HG03095 (cell line): ENCODE results near the gene TRMT61A.
A peak's percentile ranks its signal among the peaks of the same experiment; 100 is the strongest.
"Not testable (repeated sequence)": the region's sequence is repeated elsewhere in the genome, so short reads cannot be mapped to it uniquely, and the experiment has no call there.

Experiments used
- ATAC-seq: cut with Tn5 transposase; IDR thresholded peaks from one replicate; pipeline ENCODE4 v1.9.1; 2021; ENCODE audit warnings: moderate library complexity; ENCODE audit not compliant: unreplicated experiment

The TRMT61A gene

DNA sequence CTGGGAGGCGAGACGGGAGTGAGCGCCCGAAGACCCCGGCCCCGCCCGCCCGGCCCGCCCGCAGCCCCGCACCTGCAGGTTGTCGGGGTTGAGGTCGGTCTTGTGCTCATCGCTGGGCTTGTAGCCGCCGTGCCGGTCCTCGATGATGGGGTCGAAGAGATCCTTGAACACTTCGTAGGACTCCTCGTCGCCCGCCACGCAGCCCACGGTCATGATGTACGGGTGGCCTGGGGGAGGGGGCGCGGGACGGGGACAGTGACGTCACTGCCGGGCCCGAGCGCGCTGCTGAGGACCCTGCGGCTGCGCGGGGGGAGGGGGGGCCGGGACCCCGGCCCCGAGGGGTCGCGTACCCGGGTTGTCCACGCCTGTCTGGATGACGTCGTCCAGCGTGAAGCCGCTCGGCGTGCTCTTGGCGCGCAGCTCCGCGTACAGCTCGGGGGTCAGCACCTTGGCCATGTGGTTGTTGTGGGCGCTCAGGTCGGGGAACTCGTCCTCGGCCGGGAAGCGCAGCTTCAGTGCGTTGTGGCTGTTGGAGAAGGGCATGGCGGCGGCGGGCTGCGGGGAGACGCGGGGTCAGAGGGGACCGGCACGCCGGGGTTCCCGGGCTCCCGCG lies 6.9 kb upstream of the TRMT61A start:
- no peak for ATAC-seq

DNA sequence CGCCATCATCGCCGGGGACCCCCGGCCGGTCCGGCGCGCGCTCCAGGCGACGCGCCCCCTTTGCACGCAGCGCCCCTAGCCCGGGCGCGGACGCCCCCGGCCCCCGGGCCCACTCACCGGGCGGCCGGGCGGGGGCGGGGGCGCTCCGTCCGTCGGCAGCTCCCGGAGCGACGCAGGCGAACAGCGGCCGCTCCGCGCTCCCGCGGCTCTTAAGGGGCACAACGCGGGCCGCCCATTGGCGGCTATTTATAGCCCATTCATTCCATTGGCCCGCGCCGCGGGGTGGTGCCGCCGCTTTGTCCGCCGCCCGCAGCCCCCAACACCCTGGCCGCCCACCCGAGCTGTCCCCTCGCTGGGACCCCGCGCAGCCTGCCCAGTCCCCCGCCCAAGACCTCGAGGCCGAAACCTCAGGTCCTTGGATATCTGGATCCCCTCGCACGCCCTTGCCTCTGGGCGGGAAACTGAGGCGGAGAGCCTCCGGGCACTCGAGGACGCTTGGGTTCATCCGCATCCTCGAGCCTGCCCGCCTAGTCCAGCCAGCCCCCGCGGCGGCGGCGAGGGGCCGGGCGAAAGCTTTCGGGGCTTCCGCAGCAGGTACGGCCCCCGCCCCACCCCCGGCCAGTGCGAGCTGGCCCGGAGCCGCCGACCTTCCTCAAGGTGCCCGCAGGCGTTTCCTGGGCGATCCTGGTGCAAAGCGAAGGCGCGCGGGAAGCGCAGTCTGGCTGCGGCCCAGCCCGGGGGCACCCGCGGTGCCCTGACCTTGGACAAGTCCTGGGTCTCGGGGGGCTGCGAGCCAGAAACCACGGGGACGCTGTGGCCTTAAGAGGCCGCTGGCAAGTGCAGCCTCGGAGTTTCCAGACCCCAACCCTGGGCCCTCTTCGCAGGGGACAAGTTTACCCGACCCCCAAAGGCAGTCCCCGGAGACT lies 6.1 kb upstream of the TRMT61A start, which contains the start of gene CKB:
CKB (minus strand) TSS at position 182 of the 926 bp plus-strand sequence. CDS start 337 bp downstream, outside the sequence.
- no peak for ATAC-seq

DNA sequence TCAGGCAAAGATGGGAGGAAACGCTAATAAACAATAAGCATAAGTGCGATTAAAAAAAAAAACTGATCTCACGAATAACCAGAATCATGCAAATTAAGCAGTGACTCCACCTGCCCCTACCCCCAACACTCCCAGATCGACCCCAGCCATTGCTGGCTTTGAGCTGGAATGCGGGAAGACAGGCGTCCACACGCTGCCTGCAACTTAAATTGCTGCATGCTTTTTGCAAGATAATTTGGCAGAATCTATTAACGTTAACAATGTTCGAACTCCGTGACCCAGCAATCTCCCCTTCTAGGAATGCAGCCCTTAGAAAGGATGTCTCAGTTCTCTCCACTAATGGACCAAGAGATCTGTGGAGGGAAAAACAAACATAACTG lies 5.4 kb upstream of the TRMT61A start:
- ATAC-seq = no peak

DNA sequence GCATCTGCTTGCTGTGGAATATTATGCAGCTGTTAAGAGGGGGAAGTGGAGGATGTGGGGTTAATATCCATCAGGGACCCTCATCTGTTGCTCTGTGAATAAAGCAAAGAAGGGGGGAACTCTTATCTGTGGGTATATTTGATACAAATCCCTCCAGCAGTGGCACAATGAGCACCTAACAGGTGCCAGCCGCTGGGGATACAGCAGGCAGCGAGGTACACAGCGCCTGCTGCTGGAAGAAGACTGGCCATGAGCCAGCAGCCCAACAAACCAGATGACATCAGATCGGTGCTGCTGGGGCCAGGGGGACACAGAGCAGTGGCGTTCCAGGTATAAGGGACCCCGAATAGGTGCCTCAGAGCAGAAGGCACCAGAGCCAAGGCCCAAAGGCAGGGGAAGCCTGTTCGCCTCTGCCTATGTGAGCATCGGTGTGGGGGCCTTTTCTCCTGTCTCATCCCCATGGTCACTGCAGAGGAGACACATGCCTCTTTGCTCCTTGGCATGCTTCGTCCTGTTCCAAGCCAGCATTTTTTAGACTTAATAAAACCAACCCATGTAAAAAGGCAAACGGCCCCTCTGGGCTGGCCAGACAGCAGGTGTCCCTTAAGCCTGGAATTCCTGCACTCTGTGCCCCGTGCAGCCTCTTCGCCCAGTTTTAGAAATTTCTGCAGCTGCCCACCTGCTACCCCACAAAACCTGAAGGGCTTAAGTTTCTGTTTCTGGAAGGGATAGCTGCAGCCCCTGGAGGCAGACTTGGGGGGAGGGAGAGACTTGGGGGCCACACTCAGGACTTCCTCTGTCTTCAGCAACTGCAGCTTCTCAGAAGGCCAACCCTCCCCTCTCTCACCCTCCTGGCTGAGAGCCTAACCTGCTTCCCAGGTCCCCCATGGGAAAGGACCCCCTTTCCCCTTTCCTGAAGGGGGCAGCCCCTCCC lies 4.7 kb upstream of the TRMT61A start:
- no peak for ATAC-seq

DNA sequence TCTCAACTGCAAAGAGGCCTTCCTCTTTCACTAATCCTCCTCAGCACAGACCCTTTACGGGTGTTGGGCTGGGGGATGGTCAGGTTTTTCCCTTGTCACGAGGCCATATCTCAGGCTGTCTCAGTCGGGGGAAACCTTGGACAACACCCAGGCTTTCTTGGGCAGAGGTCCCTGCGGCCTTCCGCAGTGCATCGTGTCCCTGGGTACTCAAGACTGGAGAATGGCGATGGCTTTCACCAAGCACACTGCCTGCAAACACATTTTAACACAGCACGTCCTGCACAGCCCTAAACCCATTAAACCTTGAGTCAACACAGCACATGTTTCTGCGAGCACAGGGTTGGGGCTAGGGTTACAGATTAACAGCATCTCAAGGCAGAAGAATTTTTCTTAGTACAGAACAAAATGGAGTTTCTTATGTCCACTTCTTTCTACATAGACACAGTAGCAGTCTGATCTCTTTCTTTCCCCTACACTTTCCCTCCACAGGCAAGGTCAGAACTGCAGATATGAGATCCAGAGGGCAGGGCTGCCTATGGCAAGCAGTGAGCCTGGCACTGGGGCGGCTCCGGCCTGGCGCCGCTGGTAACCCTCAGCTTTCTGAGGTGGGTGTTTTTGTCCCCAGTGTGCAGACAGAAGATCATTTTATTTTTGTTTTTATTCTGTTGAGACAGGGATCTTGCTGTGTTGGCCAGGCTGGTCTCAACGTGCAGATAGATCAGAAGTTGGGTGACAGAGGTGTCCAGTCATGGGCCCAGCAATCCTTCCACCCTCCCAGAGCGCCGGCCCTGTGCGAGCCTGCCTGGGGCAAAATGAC lies 3.4 kb upstream of the TRMT61A start:
- ATAC-seq = not testable (repeated sequence)

DNA sequence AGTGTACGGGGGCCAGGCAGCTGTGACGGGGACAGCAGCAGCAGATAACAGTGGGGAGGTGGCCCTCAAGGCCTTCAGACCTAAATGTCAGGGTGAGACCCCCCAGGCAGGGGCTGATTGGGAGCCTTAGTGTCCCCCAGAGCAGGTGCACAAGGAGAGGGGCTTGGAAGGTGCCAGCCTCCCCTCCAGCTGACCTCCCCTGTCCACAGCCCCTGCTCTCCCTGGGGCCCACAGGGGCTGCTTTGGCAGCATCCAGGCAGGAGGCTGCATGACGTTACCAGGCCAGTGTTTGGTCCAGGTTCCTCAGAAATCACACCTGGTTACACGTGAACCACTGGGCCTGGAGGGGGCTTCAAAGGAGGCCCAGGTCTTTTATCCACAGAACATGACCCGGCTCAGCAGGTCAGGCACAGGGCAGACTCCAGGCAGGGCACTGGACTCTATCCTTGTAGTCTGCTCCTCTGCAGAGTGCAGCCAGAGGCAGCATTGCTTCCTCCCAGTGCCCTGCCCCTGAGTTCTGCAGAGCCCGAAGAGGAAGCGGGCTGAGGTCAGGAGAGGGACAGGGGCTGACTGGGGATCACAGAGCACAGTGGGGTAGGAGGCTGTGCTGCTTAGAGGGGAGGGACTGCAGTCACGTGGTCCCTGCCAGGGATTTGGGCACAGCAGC lies 2.6 kb upstream of the TRMT61A start:
- ATAC-seq = no peak

DNA sequence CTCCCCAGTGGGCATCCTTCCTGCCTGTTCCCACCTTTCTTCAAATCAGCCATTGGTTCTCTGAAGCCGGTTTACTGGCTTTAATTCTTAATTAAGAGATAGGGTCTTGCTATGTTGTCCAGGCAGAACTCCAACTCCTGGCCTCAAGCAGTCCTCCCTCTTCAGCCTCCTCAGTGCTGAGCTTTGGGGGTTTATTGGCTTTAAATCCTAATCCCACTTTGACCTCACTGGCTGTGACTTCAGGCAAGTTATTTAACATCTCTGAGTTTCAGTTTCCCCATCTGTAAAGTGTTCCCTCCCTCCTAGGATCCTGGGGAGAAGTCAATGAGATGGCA lies 2.1 kb upstream of the TRMT61A start:
- no peak for ATAC-seq

DNA sequence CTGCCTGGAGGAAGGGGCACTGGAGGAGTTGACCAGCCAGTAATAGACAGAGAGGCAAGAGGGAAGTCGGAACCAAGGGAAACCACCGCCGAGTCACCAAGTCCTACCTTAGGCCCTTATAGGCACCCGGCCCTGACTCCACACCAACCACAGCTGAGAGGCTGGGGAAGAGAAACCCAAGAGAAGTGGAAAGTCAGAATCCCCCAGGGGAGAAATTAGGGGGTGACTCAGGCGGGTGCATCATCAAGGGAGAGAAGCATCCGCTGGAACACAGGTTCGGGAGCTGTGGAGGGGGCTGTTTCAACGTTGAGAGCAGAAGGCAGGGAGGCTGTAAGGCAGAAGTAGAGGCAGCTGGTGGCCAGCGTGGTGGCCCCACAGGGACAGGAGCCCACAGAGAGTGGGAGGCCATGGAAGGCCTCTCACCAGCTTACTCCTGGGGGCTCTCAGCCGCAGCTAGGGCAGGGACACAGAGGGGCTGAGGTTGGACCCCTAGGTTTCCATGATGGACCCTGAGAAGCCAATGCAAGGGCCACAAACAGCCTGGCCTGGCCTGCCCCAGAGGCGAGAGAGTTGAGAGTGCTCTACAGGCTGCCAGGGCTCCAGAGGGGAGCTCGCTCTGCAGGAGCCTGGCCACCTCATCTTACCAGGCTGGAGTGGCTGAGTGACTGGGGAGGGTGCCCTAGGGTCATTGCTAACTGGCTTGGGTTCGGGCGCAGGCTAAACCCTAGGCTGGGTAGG lies 1.4 kb upstream of the TRMT61A start:
- peak; percentile 62 for ATAC-seq

DNA sequence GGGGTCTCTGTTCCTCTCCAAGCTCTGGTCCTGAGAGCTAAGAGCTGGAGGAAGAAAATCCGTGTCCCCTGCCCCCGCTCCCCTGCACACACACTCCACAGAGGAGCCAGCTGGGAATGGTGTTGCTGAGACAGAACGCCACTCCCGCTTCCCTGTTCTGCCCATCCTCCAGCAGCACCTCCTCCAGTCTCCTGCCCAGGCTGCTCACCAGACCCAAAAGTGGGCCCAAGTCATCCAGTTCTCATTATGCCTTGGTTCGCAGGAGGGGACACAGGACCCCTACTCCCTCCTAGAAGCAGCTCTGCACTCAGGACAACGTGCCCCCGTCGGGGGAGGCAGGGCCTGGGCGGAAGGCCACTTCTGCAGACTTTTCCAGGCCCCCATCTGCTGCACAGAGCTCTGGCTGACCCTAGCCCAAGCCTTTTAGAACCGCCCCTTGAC lies 830 bp upstream of the TRMT61A start:
- ATAC-seq = no peak

DNA sequence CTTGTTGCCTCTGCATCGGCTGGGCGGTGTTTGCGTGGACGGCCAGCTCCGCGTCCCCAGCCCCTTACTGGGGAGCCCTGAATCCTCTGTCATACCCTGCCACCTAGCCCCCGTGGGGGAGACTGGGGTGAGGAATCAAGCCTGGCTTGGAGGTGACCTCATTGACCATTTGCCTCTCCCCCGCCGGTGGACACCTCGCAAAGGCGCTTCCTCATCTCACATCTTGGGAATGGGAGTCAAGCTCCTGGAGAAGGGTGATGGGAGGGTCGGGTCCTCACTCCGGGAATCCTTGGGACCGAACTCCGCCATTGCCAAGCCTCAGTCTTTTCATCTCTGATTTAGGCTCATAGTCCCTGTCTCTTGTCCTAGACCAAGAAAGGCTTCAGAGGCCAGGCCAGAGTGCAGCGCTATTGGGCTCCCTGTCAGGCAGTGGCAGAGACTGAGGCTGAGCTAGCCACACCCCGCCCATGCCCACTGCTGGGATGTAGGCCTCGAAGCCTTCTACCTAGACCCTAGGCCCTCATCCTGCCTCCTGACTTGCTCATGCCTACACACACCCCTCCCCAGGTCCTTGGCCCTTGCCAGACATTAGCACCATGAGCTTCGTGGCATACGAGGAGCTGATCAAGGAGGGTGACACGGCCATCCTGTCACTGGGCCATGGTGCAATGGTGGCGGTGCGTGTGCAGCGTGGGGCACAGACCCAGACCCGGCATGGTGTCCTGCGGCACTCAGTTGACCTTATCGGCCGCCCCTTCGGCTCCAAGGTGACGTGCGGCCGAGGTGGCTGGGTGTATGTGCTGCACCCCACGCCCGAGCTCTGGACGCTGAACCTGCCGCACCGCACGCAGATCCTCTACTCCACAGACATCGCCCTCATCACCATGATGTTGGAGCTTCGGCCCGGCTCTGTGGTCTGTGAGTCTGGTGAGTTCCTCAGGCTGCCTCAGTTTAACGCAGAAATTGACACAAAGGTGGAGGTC lies 678 bp downstream of the TRMT61A start:
- ATAC-seq = no peak

DNA sequence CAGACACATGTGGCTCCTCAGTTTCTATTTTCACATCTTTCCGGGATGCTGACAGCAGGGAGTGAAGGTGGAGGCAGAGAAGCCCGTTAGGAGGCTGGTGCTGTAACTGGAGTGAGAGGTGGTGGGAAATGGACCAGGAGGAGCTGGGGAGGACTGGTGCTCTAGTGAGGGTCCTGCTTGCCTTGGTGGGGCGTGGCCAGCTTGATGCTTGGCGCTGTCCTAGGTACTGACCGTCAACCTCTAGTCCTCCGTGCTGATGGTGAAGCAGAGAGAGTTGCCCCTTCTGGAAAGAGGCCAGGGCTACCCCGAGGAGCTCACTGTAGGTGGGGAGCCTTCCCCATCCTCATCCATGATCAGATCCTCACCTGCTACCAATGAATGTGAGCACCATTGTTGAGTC lies 1.4 kb downstream of the TRMT61A start:
- ATAC-seq = no peak

DNA sequence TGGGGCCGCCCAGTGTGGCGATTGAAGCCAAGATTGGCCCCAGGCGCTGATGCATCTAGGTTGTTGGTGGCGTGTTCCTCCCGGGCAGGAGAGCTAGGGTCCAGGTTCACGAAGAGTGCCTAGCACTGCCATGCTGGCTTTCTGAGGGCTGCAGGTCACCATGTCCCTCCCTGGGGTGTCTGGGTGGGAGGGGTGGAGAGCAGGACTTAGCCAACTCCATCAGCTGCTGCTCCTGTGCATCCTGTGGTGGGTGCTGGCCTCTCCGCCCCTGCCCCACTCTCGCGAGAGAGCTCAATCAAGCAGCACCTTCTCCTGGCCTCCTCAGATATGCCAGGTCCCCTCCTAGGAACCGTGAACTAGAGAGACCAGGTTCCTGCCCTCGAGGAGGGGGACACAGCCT lies 1.8 kb downstream of the TRMT61A start:
- no peak for ATAC-seq

DNA sequence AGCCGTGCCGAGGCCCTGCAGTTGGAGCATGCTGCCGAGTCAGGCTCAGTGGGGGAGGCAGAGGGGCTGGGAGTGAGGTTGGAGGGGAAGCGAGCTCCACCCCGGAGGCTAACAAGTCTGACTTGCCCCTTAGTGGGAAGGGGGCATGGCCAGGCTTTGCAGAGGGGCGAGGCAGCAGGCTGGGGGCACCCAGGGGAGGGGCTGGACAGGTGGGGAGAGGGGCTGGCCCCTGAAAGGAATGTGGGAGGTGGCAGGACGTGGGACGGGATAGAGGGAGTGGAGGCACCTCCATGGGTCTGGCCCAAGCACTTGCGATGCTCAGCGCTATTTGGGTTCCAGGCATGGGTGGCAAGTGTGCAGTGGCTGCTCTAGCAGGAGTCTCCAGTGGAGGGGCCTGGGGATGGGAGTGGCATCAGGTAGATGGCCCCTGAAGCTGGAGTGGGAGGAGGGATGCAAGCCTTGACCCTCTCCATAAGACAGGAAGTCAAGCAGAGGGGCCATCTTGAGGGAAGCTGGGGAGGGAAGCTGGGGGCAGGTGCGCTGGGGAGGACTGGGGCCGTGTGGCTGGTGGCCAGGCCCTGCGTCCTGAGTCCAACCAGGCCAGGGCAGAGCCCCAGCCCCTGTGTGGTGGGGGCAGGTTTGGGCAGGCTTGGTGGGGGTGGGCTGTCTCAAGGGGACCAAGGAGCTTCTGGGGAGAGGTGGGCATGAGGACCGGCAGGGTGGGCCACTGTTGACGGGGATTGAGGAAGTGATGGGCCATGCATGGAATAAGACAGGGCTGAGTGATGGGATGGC lies 2.6 kb downstream of the TRMT61A start:
- ATAC-seq = no peak

DNA sequence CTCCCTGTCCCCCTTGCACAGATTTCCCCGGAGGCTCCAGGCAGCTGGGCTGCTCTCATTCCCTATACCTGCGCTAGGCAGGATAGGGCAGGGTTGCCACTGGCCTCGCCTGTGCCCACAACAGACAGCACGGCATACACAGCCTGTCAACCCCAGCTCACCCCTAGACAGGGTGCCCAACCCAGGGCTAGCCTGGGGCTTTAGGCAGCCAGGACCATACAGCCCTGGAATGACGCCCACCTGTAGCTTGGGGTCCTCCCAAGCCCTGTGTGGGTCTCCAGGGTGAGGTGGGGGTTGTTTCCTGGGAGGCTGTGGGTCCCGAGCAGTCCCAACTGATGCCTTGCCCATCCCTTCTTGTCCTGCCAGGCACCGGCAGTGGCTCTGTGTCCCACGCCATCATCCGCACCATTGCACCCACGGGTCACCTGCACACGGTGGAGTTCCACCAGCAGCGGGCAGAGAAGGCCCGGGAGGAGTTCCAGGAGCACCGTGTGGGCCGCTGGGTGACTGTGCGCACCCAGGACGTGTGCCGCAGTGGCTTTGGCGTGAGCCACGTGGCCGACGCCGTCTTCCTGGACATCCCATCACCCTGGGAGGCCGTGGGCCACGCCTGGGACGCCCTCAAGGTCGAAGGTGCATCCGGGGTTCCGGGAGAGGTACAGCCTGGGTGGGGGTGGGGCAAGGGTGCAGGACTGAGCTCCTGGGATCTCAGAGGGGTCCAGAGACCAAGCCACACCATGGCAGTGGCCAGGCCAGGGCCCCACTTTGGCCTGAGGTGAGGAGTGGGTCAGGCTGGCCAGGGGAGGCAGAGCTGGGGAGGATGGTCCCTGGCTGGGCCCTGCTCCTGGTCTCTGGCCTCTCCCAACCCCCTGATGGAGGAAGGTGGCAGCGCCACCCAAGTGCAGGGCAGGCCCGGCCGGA lies 3.5 kb downstream of the TRMT61A start:
- ATAC-seq = no peak

DNA sequence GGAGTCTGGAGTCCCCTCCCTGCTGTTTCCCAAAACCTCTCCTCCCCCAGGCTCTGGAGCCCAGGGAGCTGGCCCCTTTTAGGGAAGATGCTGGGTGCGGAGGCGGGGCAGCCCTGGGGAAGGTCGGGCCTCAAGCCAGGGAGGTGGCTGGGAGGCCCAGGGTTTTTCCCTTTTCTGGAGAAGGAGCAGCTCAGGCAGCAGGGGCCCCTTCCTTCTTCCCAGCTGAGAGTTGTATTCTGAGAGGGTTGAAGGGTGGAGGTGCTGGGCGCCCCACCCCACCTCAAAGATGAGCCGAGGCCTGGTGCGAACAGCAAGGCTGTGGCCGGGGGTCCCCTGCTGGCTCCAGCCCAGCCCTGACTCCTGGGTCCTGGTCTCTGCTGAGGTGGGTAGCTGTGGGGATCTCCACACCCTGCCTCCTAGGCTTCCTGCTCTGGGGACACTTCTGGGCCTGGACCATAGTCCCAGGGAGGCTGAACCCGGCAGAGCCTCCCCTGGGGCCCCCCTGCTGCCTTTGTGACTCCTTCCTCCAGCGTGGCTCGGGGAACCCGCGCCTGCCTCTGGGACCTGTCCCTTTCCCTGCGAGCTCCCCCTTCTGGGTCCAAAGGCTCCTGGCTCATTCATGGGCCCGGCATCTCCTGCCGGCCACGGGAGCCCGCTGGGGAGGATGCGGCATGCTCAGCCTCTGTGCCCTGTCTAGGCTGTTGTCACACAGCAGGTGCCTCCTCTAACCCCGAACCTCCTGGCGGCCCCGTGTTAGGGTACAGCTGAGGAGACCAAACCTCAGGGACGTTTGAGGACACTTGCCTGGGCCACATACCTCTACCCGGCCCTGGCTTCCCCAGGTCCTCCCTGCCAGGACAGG lies 4.4 kb downstream of the TRMT61A start:
- ATAC-seq = no peak
